HepG2 (cell line): Measurements from ENCODE around the gene KLKB1.

Source experiments
- ERF ChIP-seq: IDR thresholded peaks from 2 replicates; pipeline ENCODE4 v1.6.1; 2018; ENCODE audit warnings: missing biosample characterization, missing genetic modification reagents
- ESRRA ChIP-seq: sonication (generic); formaldehyde crosslinking; IDR thresholded peaks from 2 replicates; pipeline ENCODE4 v1.5.1; 2020; ENCODE audit warnings: mild to moderate bottlenecking, low read depth, missing genetic modification reagents
- FOXM1 ChIP-seq: sonication (generic); formaldehyde crosslinking; IDR thresholded peaks from 2 replicates; pipeline ENCODE4 v1.5.0; 2020; ENCODE audit warnings: missing genetic modification reagents
- REST ChIP-seq, 2 experiments: IDR thresholded peaks; 2 replicates each; pipeline ENCODE4 v1.6.1; 2011 to 2012; ENCODE audit warnings: low read length in 2 of 2, borderline replicate concordance in 1 of 2, low read depth in 1 of 2, mild to moderate bottlenecking in 1 of 2, moderate library complexity in 1 of 2
- ZNF274 ChIP-seq: sonication (generic); formaldehyde crosslinking; IDR thresholded peaks from 2 replicates; pipeline ENCODE4 v1.5.1; 2020; ENCODE audit warnings: mild to moderate bottlenecking, missing genetic modification reagents
- ZNF282 ChIP-seq: fragments of 450-650 bp; IDR thresholded peaks from 2 replicates; pipeline ENCODE4 v1.6.1; 2018; ENCODE audit not compliant: partially characterized antibody
- TF ChIP-seq, protein P1 (sequence below): sonication (generic); formaldehyde crosslinking; IDR thresholded peaks from 2 replicates; pipeline ENCODE4 v1.5.0; 2020; ENCODE audit warnings: mild to moderate bottlenecking, missing genetic modification reagents, moderate library complexity

- TF ChIP-seq ZNF274 (CRISPR knock-in tag) (peak; percentile 75), ZNF282 (no peak), ERF (CRISPR knock-in tag) (peak; percentile 86), REST (IDR thresholded peaks at IDR 0.05; ENCODE audit: borderline replicate concordance in 1 of 2, low read depth in 1 of 2, low read length in 2 of 2) (peak in 1 of 2 experiments; percentile 9; a peak in 2 of 4 replicates), ESRRA (CRISPR knock-in tag) (peak; percentile 98), FOXM1 (CRISPR knock-in tag) (no peak)
- TF ChIP-seq, protein P1, sequence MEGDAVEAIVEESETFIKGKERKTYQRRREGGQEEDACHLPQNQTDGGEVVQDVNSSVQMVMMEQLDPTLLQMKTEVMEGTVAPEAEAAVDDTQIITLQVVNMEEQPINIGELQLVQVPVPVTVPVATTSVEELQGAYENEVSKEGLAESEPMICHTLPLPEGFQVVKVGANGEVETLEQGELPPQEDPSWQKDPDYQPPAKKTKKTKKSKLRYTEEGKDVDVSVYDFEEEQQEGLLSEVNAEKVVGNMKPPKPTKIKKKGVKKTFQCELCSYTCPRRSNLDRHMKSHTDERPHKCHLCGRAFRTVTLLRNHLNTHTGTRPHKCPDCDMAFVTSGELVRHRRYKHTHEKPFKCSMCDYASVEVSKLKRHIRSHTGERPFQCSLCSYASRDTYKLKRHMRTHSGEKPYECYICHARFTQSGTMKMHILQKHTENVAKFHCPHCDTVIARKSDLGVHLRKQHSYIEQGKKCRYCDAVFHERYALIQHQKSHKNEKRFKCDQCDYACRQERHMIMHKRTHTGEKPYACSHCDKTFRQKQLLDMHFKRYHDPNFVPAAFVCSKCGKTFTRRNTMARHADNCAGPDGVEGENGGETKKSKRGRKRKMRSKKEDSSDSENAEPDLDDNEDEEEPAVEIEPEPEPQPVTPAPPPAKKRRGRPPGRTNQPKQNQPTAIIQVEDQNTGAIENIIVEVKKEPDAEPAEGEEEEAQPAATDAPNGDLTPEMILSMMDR (CRISPR knock-in tag) = peak; percentile 39
These were observed 33.5 kb downstream of the KLKB1 start for GRCh38 chr4:186260504-186261448.
